Nephron (organoid): ENCODE results near the gene XRN1.
"Not testable (repeated sequence)": the region's sequence is repeated elsewhere in the genome, so short reads cannot be mapped to it uniquely, and the experiment has no call there.

ENCODE experiments used
- H3K27ac Mint-ChIP-seq, 3 experiments: 2 replicates each; pipeline ENCODE4 v1.8.0; 2020; ENCODE audit warnings: mixed read lengths in 3 of 3, mild to moderate bottlenecking in 2 of 3, moderate library complexity in 1 of 3
- H3K27me3 Mint-ChIP-seq: 2 replicates; pipeline ENCODE4 v1.8.0; 2021; ENCODE audit warnings: low read depth, mild to moderate bottlenecking, moderate library complexity, mixed read lengths
- H3K36me3 Mint-ChIP-seq: 2 replicates; pipeline ENCODE4 v1.8.0; 2020; ENCODE audit warnings: low read depth, mixed read lengths
- H3K4me1 Mint-ChIP-seq: 2 replicates; pipeline ENCODE4 v1.8.0; 2020; ENCODE audit warnings: mixed read lengths
- H3K4me3 Mint-ChIP-seq, 3 experiments: 2 replicates each; pipeline ENCODE4 v1.8.0; 2020; ENCODE audit warnings: mild to moderate bottlenecking in 3 of 3, mixed read lengths in 3 of 3, moderate library complexity in 2 of 3
- H3K9me3 Mint-ChIP-seq: 2 replicates; pipeline ENCODE4 v1.8.0; 2020; ENCODE audit warnings: mixed read lengths
- CTCF ChIP-seq, 3 experiments: fragments of 200-600 bp; sonication (generic); IDR thresholded peaks; one replicate each; pipeline ENCODE4 v1.5.0; 2021; ENCODE audit warnings: antibody characterized with exemption in 3 of 3; ENCODE audit not compliant: unreplicated experiment in 3 of 3

Gene XRN1

GRCh38 chr3:142459096-142459495 is 11.3 kb upstream of the XRN1 start:
- H3K36me3 Mint-ChIP-seq: peaks cover 26% of the 10 kb centered on the region
- no peaks in the 10 kb centered on the region for H3K27me3 Mint-ChIP-seq
- no peaks in the 10 kb centered on the region for H3K9me3 Mint-ChIP-seq
- no peak overlapping the region for H3K27ac Mint-ChIP-seq
- TF ChIP-seq CTCF (IDR thresholded peaks at IDR 0.05; ENCODE audit: unreplicated experiment in 3 of 3): no peak
- no peak overlapping the region for H3K4me3 Mint-ChIP-seq
- no peaks in the 10 kb centered on the region for H3K4me1 Mint-ChIP-seq

GRCh38 chr3:142450881-142451280 is 3.0 kb upstream of the XRN1 start:
- no peak for TF ChIP-seq CTCF (IDR thresholded peaks at IDR 0.05; ENCODE audit: unreplicated experiment in 3 of 3)
- no peaks in the 10 kb centered on the region for H3K27me3 Mint-ChIP-seq
- peaks cover 22% of the 10 kb centered on the region for H3K4me1 Mint-ChIP-seq
- H3K4me3 Mint-ChIP-seq: no peak overlapping the region
- no peaks in the 10 kb centered on the region for H3K9me3 Mint-ChIP-seq
- H3K27ac Mint-ChIP-seq: no peak overlapping the region
- H3K36me3 Mint-ChIP-seq: peaks cover 6% of the 10 kb centered on the region

DNA sequence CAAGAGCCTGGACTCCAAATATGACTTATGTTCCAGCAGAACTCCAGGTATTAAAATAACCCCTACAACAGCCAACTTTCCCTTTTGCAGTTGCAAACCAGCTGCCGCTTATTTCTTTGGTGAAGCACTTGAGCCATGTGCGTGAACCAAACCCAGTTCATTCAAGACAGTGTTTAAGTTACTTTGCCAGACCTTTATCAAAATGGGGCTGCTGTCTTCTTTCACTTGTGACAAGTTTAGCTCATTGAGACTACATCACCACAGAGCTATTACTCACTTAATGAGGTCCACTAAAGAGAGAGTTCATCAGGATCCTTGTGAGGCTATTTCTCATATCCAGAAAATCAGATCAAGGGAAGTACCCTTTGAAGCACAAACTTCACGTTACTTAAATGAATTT is 2.4 kb upstream of the XRN1 start:
- peaks cover 29% of the 10 kb centered on the region for H3K4me1 Mint-ChIP-seq
- no peak for TF ChIP-seq CTCF (IDR thresholded peaks at IDR 0.05; ENCODE audit: unreplicated experiment in 3 of 3)
- no peaks in the 10 kb centered on the region for H3K9me3 Mint-ChIP-seq
- no peak overlapping the region for H3K27ac Mint-ChIP-seq
- H3K4me3 Mint-ChIP-seq: peak overlapping the region in 2 of 3 experiments; percentile 4 to 51
- H3K27me3 Mint-ChIP-seq: no peaks in the 10 kb centered on the region
- H3K36me3 Mint-ChIP-seq: peaks cover 1% of the 10 kb centered on the region

- H3K27ac Mint-ChIP-seq: peak overlapping the region; percentile 97 to 100 (median 99)
- no peaks in the 10 kb centered on the region for H3K27me3 Mint-ChIP-seq
- peaks cover 18% of the 10 kb centered on the region for H3K36me3 Mint-ChIP-seq
- peaks cover 32% of the 10 kb centered on the region for H3K4me1 Mint-ChIP-seq
- H3K9me3 Mint-ChIP-seq: peaks cover 3% of the 10 kb centered on the region
- TF ChIP-seq CTCF (IDR thresholded peaks at IDR 0.05; ENCODE audit: unreplicated experiment in 3 of 3): no peak
- H3K4me3 Mint-ChIP-seq: peak overlapping the region; percentile 96 to 100 (median 99)
These were observed 461 bp downstream of the XRN1 start for GRCh38 chr3:142447301-142447851.

DNA sequence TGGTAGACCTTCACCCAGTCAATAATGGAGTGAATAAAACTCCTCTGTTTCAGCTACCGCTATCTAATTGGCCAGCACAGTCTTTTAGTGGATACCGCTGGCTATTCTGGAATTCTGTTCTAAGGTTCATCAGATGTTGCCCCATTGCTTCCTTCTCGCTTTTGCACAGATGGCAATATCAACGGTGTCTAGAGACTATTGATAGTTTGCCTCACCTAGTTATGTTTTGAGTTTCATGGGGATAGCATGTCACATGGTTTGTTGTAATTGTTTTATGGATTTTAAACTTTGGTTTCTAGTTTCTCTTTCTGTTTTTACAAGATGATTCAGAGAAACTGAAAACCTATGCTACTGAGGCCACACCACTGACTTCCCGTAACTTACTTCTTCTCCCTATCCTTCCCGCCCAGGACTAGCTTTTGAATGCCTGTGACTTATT is 2.0 kb downstream of the XRN1 start:
- H3K4me3 Mint-ChIP-seq: peak overlapping the region; percentile 96 to 100 (median 99)
- no peaks in the 10 kb centered on the region for H3K27me3 Mint-ChIP-seq
- no peak for TF ChIP-seq CTCF (IDR thresholded peaks at IDR 0.05; ENCODE audit: unreplicated experiment in 3 of 3)
- peaks cover 3% of the 10 kb centered on the region for H3K9me3 Mint-ChIP-seq
- H3K27ac Mint-ChIP-seq: peak overlapping the region; percentile 27 to 97 (median 64)
- peaks cover 32% of the 10 kb centered on the region for H3K4me1 Mint-ChIP-seq
- peaks cover 24% of the 10 kb centered on the region for H3K36me3 Mint-ChIP-seq

DNA sequence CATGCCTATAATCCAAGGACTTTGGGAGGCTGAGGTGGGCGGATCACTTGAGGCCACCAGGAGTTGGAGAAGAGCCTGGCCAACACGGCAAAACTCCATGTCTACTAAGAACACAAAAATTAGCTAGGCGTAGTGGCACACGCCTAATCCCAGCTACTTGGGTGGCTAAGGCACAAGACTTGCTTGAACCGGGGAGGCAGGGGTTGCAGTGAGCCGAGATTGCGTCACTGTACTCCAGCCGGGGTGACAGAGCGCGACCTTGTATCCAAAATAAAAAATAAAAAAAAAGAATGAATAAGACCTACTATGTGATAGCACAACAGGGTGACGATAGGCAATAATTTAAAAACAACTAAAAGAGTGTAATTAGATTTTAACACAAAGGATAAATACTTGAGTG is 3.5 kb downstream of the XRN1 start:
- no peaks in the 10 kb centered on the region for H3K27me3 Mint-ChIP-seq
- no peak for TF ChIP-seq CTCF (IDR thresholded peaks at IDR 0.05; ENCODE audit: unreplicated experiment in 3 of 3)
- H3K4me3 Mint-ChIP-seq: no peak overlapping the region
- peaks cover 28% of the 10 kb centered on the region for H3K36me3 Mint-ChIP-seq
- H3K9me3 Mint-ChIP-seq: peaks cover 3% of the 10 kb centered on the region
- no peak overlapping the region for H3K27ac Mint-ChIP-seq
- peaks cover 32% of the 10 kb centered on the region for H3K4me1 Mint-ChIP-seq

DNA sequence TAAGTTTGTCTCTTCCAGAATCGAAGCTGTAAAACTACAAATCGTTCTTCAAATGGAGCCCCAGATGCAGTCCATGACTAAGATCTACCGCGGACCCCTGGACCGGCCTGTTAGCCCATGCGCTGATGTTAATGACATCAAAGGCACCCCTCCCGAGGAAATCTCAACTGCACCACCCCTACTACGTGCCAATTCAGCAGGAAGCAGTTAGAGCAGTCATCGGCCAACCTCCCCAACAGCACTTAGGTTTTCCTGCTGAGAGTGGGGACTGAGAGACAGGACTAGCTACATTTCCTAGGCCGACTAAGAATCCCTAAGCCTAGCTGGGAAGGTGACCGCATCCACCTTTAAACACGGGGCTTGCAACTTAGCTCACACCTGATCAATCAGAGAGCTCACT is 4.8 kb downstream of the XRN1 start:
- H3K9me3 Mint-ChIP-seq, H3K27me3 Mint-ChIP-seq, H3K27ac Mint-ChIP-seq, H3K4me3 Mint-ChIP-seq: not testable (repeated sequence)
- H3K4me1 Mint-ChIP-seq: peaks cover 23% of the 10 kb centered on the region
- H3K36me3 Mint-ChIP-seq: peaks cover 36% of the 10 kb centered on the region

- H3K27ac Mint-ChIP-seq, H3K27me3 Mint-ChIP-seq, H3K4me1 Mint-ChIP-seq, H3K4me3 Mint-ChIP-seq: not testable (repeated sequence)
- H3K9me3 Mint-ChIP-seq: peaks cover 12% of the 10 kb centered on the region
- peaks cover 49% of the 10 kb centered on the region for H3K36me3 Mint-ChIP-seq
These were observed 8.2 kb downstream of the XRN1 start for GRCh38 chr3:142439499-142440220.
